HG03378 (cell line): ENCODE measurements around the gene RNF32.
"Not testable (repeated sequence)": the region's sequence is repeated elsewhere in the genome, so short reads cannot be mapped to it uniquely, and the experiment has no call there.

Experiments
- ATAC-seq: cut with Tn5 transposase; IDR thresholded peaks from one replicate; pipeline ENCODE4 v1.9.1; 2021; ENCODE audit warnings: mild to moderate bottlenecking, moderate library complexity; ENCODE audit not compliant: unreplicated experiment

Gene RNF32

GRCh38 chr7:156639426-156640256, 933 bp upstream of the RNF32 start:
- no peak for ATAC-seq

- peak; percentile 38 for ATAC-seq
Observed at GRCh38 chr7:156640949-156641485, 443 bp downstream of the RNF32 start.

- ATAC-seq = no peak
Observed at GRCh38 chr7:156642306-156643045, 1.9 kb downstream of the RNF32 start.

GRCh38 chr7:156647330-156647729, 6.8 kb downstream of the RNF32 start:
- ATAC-seq = not testable (repeated sequence)

- no peak for ATAC-seq
Observed at GRCh38 chr7:156650042-156650441, 9.5 kb downstream of the RNF32 start.

GRCh38 chr7:156651474-156651873, 10.9 kb downstream of the RNF32 start:
- no peak for ATAC-seq

- ATAC-seq = no peak
Observed at GRCh38 chr7:156652886-156653568, 12.5 kb downstream of the RNF32 start.

GRCh38 chr7:156654511-156655234, 14.1 kb downstream of the RNF32 start:
- no peak for ATAC-seq

- no peak for ATAC-seq
Observed at GRCh38 chr7:156655251-156655650, 14.7 kb downstream of the RNF32 start.

GRCh38 chr7:156655983-156656382, 15.4 kb downstream of the RNF32 start:
- no peak for ATAC-seq

- no peak for ATAC-seq
Observed at GRCh38 chr7:156656598-156656997, 16.0 kb downstream of the RNF32 start.

- no peak for ATAC-seq
Observed at GRCh38 chr7:156657681-156658080, 17.1 kb downstream of the RNF32 start.

GRCh38 chr7:156659203-156659602, 18.6 kb downstream of the RNF32 start:
- no peak for ATAC-seq

- ATAC-seq = no peak
Observed at GRCh38 chr7:156659961-156660360, 19.4 kb downstream of the RNF32 start.

GRCh38 chr7:156661637-156662036, 21.1 kb downstream of the RNF32 start:
- ATAC-seq = no peak

GRCh38 chr7:156662277-156662676, 21.7 kb downstream of the RNF32 start:
- no peak for ATAC-seq

- no peak for ATAC-seq
Observed at GRCh38 chr7:156665101-156665500, 24.5 kb downstream of the RNF32 start.

- ATAC-seq = no peak
Observed at GRCh38 chr7:156666368-156667109, 26.0 kb downstream of the RNF32 start.

GRCh38 chr7:156667110-156667426, 26.5 kb downstream of the RNF32 start:
- ATAC-seq = no peak

- no peak for ATAC-seq
Observed at GRCh38 chr7:156668130-156668741, 27.7 kb downstream of the RNF32 start.
